Neural progenitor cell (in vitro differentiated cells): Measurements from ENCODE around the gene ORAI2.

Experiments used
- CTCF ChIP-seq: fragments of 200-600 bp; sonication (generic); IDR thresholded peaks from 2 replicates; pipeline ENCODE4 v1.5.1; 2017; ENCODE audit warnings: antibody characterized with exemption, mild to moderate bottlenecking
- EZH2 ChIP-seq: fragments of 200-600 bp; sonication (generic); IDR thresholded peaks from 2 replicates; pipeline ENCODE4 v1.6.1; 2017; ENCODE audit warnings: antibody characterized with exemption, mild to moderate bottlenecking, moderate library complexity

- TF ChIP-seq CTCF (no peak), EZH2 (no peak)
These were observed at the start of gene ORAI2 for GRCh38 chr7:102433219-102434038.
